GM19023 (cell line): ENCODE data around the gene SGPP1.
"Not testable (repeated sequence)": the region's sequence is repeated elsewhere in the genome, so short reads cannot be mapped to it uniquely, and the experiment has no call there.

Experiments used
- ATAC-seq: cut with Tn5 transposase; IDR thresholded peaks from one replicate; pipeline ENCODE4 v1.9.1; 2021; ENCODE audit warnings: mild to moderate bottlenecking, moderate library complexity; ENCODE audit not compliant: unreplicated experiment

SGPP1 gene

GRCh38 chr14:63727231-63727735, 582 bp downstream of the SGPP1 start:
- ATAC-seq = peak; percentile 43

DNA sequence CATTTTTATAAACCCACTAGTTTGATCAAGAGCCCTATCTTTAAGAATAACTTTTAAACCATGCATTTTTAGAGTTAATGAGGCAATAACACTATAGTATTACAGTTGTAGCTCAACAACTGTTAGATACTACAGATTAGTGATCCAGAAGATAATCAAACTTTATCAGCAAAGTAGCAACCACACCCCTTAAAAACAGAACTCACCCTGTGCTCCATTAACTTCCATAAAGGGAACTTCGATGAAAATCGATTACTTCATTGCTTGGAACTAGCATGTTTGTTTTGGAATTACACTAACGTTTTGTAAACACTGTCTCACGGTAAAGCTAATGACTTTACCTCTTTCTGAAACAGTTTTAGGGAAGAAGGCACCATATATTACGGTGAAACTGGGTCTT, 1.4 kb downstream of the SGPP1 start:
- ATAC-seq = no peak

DNA sequence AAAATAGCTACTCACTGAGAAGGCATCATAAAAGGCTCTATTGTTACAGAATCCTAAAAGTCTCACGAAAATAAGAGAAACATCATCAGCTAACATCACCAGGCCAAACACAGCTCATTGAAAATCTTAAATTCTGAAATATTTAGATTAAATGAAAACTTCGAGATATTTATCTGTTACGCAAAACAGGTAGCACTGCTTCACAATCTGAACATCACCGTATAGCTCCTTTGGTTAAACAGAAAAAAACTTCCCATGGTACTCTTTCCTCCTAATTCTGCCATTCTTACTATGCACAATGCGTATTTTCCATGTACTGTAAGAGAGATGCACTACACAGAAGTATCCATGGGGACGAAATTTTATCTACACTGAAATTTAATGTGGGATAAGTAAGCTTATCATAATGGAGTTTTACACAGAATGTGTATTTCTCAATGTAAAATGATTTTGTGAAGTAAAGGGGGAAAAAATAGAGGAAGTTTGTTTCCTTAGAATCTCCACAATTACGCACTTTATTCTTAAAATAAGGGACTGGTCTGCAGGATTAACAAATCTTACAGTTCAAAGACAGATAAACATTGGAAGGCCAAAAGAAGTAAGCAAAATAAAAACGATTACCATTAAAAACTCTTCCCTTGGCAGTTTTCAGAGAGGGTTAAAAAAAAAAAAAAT, 1.9 kb downstream of the SGPP1 start:
- no peak for ATAC-seq

- ATAC-seq = no peak
Observed at GRCh38 chr14:63717702-63718101, 10.2 kb downstream of the SGPP1 start.

GRCh38 chr14:63715360-63715759, 12.5 kb downstream of the SGPP1 start:
- ATAC-seq = no peak

DNA sequence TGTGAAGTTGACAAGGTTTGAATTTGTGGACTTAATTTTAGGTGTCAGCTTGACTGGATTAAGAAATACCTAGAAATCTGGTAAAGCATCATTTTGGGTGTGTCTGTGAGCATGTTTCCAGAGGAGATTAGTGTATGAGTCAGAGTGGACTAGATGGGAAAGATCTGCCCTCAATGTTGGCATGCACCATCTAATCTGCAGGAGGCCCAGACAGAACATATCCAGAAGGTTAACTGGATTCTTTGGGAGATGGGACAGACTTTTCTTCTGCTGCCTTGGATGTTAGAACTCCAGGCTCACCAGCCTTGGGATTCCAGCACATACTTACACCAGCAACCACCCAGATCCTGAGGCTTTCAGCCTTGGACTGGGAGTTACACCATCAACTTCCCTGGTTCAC, 14.1 kb downstream of the SGPP1 start:
- no peak for ATAC-seq

GRCh38 chr14:63713058-63713457, 14.8 kb downstream of the SGPP1 start:
- no peak for ATAC-seq

- no peak for ATAC-seq
Observed at GRCh38 chr14:63712123-63712522, 15.7 kb downstream of the SGPP1 start.

- no peak for ATAC-seq
Observed at GRCh38 chr14:63710497-63710896, 17.4 kb downstream of the SGPP1 start.

DNA sequence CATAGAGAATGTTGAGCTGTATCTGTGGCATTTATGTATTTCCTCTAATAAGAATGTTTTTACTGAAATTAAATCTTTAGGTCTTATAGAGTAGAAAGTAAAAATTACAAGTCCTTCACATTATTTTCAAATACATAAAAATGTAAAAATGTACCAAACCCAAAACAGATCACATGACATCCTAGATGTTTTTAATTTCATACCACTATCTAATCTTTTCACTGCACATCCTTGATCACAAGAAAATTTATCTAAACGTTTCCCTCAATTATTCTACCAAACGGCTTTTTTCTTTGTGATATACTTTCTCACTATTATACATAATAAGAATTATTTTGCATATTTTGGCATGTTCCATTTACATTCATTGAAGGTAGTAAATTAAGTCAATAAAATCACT, 18.3 kb downstream of the SGPP1 start:
- no peak for ATAC-seq

DNA sequence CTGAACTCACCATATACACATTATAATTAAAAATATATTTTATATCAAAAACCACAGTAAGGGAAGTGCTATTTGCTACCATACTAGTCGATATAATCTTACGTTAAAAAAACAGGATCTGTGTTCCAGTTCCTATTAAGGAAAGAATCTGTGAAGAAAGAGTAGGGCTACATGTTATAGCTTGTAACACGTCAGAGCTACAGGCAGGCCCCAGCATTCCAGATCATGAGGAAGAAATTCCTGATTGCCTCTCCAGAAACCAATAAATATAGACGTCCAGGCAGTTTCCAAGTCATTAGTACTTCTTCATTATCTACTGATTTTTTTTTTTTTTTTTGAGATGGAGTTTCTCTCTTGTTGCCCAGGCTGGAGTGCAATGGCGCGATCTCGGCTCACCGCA, 20.6 kb downstream of the SGPP1 start:
- no peak for ATAC-seq

GRCh38 chr14:63705561-63706070, 22.2 kb downstream of the SGPP1 start:
- peak; percentile 57 for ATAC-seq

- not testable (repeated sequence) for ATAC-seq
Observed at GRCh38 chr14:63702530-63702929, 25.3 kb downstream of the SGPP1 start.

DNA sequence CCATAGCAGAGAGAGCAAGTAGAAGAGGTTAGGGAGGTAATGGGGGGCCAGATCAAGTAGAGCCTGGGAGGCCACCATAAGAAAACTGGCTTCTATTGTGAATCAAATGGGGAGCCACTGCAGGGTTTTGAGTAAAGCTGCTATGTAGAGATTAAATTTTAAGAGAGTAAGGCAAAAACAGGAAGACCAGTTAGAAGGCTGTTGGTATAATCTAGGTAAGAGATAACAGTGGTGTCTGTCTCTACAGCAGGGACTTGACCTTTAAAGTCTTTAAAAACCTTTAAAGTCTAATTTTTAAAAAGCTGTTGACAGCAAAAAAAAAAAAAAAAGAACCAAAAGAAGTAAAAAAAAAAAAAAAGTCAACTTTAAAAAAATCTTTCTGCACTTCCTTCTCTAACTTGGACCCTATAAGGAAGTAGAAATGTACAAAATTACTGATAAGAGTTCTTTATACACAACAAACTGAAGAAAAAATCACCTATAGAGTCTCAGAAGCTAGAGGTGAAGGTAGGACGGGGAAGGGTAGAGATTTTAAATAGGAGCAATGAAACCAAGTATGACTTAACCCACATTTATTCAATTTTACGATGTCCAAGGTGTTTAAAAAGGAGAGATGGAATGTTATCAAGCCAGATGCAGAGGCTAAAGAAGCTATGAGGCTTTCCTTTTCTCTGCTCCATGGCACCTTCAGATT, 26.1 kb downstream of the SGPP1 start:
- ATAC-seq = no peak

DNA sequence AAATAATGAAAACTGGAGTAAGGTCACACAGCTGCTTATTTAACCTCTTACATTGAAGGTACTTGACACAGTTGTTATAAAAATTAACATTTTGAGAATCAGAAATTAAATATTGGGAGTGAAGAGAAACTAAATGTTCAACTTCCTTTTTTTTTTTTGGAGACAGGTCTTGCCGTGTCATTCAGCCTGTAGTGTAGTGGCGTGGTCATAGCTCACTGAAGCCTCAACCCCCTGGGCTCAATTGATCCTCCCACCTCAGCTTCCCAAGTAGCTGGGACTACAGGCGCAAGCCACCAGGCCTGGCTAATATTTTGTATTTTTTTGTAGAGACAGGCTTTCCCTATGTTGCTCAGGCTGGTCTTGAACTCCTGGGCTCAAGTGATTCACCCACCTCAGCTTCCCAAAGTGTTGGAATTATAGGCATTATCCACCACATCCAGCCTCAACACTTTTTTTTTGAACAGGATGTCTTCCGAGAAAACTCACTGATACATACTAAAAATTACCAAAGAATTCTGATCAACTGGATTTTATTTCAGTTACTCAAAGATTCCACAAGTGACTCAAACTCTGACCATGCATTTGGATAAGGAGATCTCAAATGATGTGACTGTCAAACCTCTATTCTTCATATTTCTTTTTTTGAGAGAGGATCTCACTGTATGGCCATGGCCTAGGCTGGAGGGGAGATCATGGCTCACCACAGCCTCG, 35.4 kb downstream of the SGPP1 start:
- no peak for ATAC-seq

- no peak for ATAC-seq
Observed at GRCh38 chr14:63689132-63689531, 38.7 kb downstream of the SGPP1 start.

DNA sequence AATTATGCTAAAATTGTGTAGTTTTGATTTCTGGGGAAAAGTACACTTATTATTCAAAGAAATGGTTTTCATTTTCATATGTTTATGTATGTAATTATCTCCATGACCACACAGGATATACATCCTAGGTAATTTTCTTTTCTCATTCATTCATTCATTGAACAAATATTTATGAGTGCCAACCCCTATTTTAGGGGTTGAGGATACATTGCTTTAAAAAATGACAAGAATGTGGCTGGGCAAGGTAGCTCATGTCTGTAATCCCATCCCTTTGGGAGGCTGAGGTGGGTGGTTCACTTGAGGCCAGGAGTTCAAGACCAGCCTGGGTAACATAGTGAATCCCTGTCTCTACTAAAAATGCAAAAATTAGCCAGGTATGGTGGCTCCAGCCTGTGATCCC, 40.9 kb downstream of the SGPP1 start:
- ATAC-seq = no peak

- ATAC-seq = no peak
Observed at GRCh38 chr14:63685401-63685800, 42.5 kb downstream of the SGPP1 start.

GRCh38 chr14:63682727-63683593, 44.9 kb downstream of the SGPP1 start:
- no peak for ATAC-seq

DNA sequence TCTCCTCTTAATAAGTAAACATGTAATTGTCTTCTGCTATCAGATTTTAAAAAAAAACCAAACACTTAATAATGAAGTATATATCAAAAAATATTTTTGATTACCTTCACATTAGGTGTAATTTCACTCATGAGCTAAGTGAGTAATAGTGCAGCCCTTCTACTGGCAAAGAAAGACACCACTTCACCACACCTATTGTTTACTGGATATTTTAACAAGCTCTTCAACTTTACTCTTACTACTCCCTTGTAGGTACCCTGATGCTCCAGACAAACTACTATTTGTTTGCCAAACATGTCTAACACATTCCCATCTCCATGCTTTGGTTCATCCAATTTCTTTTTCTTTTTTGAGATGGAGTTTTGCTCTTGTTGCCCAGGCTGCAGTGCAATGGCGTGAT, 49.3 kb downstream of the SGPP1 start:
- ATAC-seq = no peak

DNA sequence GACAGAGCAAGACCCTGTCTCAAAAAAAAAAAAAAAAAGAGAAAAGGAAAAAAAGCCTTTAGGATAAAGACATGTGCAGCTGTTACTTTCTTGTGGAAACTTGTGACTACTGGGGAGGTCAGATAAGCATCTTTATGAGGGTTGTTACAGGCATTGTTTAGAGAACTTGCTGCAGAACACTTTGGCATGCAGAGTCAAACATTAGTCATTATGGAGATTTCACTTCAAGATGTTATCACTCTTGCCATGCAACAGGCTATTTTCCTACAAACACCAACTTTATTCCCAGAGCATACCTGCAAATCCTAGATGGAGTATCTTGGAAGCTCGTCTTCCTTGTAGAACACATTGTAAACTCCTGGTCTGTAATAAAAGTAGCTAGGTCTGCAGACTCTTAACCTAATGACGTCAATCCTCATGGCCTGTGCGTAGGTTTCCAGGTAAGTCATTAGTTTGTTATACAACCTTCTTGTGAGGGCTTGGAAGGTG, 49.9 kb downstream of the SGPP1 start:
- no peak for ATAC-seq
